Astrocyte of the spinal cord (primary cell): Measurements from ENCODE around the gene ACSF2.

ENCODE experiments used
- DNase-seq: peaks from one replicate; pipeline ENCODE4 v3.0.0; 2011; ENCODE audit warnings: low read depth, low spot score
- H3K4me3 ChIP-seq: 2 replicates; pipeline ENCODE4 v1.5.1; 2011; ENCODE audit warnings: low read depth, mild to moderate bottlenecking, low read length, moderate library complexity
- in situ Hi-C: cut with HindIII; loops from 2 replicates; pipeline ENCODE4 v1.10.0; 2017; ENCODE audit warnings: low sequenced_read_pairs
- TF ChIP-seq, protein P1 (sequence below): IDR thresholded peaks from 2 replicates; pipeline ENCODE4 v1.5.1; 2012; ENCODE audit warnings: low read depth, mild to moderate bottlenecking, low read length, inconsistent platforms

ACSF2 gene

DNA sequence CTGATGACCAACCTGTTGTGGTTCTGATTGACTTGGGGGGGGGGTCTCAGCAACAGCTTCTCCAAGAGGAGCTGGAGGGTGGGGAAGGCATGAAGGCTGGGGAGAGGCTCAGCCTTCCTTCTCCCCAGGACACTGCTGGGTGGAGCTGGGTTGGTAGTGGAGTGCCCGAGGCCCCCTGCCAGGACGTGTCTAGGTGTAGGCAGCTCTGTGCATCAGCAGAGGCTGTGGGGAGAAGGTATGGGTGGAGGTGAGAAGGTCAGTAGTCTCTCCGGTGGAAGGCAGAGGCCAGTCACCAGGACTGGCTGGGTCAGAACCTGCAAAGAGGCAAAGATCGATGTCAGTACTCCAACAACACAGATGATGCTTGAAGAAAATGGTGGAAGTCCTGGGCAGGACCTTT, 38.7 kb downstream of the ACSF2 start:
- in situ Hi-C loops, result no loop called here
- no peak overlapping the region for H3K4me3 ChIP-seq
- DNase-seq, result no peak
- TF ChIP-seq, protein P1, sequence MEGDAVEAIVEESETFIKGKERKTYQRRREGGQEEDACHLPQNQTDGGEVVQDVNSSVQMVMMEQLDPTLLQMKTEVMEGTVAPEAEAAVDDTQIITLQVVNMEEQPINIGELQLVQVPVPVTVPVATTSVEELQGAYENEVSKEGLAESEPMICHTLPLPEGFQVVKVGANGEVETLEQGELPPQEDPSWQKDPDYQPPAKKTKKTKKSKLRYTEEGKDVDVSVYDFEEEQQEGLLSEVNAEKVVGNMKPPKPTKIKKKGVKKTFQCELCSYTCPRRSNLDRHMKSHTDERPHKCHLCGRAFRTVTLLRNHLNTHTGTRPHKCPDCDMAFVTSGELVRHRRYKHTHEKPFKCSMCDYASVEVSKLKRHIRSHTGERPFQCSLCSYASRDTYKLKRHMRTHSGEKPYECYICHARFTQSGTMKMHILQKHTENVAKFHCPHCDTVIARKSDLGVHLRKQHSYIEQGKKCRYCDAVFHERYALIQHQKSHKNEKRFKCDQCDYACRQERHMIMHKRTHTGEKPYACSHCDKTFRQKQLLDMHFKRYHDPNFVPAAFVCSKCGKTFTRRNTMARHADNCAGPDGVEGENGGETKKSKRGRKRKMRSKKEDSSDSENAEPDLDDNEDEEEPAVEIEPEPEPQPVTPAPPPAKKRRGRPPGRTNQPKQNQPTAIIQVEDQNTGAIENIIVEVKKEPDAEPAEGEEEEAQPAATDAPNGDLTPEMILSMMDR, result no peak

DNA sequence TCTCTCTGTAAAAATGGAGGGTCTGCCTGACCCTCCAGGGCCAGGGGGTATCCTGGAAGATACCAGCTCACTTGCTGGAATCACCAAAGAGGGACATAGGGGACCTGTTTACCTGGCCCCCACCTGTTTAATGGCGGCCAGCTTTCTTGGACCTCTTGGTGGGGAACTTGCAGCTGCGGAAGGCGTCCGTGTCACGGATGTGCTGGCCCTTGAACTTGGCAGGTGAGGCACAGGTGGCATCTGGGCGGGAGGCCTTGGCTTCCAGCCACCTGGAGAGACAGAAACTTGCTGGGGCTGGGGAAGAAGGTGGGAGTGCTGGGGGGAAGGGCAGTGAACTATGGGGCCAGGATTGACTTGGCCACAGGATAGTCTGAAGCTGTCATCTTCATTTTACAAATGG, 39.2 kb downstream of the ACSF2 start:
- no peak overlapping the region for H3K4me3 ChIP-seq
- TF ChIP-seq, protein P1, result no peak
- in situ Hi-C loops, result no loop called here
- no peak for DNase-seq

DNA sequence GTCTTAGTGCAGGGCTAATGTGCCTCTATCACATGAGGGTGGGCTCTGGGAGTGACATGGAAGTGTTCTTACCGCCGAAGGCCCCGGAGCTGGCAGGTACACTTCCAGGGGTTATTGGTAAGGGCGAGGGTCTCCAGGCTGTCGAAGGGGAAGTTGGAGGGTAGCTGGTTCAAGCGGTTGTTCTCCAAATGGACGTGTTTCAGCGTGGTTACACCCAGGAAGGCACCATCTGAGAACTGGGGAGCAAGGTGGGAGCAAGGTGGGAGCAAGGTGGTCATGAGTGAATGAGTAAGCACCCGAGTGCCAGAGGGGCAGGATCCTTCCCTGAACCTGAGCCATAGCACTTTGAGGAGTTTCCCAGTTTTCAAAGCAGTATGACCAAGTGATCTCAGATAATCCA, 39.6 kb downstream of the ACSF2 start:
- in situ Hi-C loops, result no loop called here
- DNase-seq, result no peak
- H3K4me3 ChIP-seq, result no peak overlapping the region
- TF ChIP-seq, protein P1, result no peak

DNA sequence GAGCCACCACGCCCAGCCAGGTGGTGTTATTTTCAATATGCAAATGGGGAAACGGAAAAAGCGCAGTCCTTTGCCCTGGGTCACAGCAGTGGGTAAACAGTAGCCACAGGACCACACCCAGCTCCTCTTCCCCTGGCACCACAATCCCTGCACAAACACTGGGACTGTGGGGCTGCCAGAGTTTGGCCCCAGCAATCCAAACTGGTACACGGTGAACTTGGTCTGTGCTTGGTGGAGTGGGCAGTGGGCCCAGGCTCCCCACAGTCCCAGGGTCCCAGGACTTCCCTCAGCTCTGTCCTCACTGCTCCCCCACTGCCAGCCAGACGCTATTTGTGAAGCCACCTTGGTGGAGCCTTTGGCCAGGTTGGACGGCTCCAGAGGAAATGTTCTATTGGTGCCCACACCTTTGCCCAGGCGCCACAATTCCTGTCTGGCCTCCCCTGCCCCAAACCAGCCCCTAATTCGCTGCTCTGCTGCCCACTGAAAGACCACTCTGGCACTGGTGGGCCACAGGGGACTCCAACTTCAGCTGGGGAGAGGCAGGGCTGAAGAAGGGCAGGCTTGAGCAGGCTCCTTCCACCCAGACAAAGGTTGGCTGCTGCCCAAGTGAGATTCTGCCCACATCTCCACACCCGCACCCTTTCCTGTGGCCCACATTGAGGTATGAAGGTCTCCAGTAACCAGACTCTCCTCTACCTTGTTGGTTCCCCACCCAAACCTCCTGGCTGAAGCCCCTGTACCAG, 40.5 kb downstream of the ACSF2 start:
- in situ Hi-C loops, result no loop called here
- H3K4me3 ChIP-seq, result no peak overlapping the region
- no peak for DNase-seq
- TF ChIP-seq, protein P1, result no peak

DNA sequence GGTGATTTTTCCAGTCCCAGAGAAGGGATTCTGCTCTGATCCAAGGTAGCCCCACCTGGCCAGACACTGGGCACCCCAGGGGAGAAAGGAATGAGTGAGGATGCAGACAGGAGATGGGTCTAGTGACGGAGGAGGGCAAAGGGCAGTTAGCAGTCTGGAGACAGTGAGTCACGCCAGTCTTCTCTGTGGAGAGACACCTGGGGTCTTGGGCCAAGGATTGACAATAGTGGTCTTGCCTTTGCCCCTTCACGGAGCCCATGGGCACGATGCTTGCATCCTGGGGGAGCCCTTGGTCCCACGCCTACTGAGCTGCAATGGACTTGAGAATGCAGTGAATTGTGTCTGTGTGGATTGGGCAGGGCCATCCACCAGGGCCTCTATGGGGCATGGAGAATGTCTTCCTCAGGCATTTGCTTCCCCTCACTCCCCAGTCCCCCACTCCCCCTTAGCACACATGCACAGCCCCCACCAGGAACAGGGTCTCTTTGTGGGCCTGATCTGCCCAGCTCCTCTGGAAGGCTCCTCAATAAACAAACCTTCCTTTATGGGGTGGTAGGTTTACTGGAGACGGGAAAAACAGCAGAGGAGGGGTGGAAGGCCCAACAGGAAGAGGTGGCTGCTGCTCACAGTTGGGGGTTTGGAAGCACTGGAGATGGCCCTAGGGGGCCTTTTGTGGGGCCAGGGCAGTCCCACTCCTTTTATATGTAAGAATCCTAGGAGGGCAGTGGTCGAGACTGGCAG, 41.3 kb downstream of the ACSF2 start:
- TF ChIP-seq, protein P1, result no peak
- in situ Hi-C loops, result no loop called here
- no peak for DNase-seq
- H3K4me3 ChIP-seq, result no peak overlapping the region

DNA sequence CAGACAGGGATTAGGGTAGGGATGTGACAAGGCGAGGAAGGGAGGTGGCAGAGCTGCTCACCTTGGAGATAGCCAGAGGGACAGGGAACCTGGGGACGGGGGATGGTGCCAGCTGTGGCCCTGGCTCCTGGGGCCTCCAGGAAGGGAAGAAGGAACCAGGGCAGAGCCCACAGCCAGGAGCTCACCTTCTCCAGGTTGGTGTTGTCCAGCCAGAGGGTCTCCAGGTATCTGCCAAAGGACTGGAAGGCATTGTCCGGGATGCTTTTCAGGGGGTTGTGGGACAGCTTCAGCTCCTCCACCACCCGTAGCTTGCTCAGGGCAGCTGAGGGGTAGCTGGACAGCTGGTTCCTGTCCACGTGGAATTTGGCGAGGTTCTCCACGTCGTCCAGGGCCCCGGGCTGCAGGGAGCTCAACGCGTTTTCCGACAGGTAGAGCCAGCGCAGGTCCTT, 41.9 kb downstream of the ACSF2 start:
- no peak overlapping the region for H3K4me3 ChIP-seq
- in situ Hi-C loops, result no loop called here
- DNase-seq, result no peak
- TF ChIP-seq, protein P1, result no peak
